Neural cell (in vitro differentiated cells): ENCODE results near the gene MTHFD1L. TPM values are rescaled to one million over a fixed set of nuclear protein-coding genes. Genes with fewer than 3 reads are reported as not detected.

Source experiments
- H2AFZ ChIP-seq: fragments of 200-600, 300-800 bp; sonication (generic), shearing (Covaris generic); 2 replicates; pipeline ENCODE4 v1.6.0; 2014; ENCODE audit warnings: low read depth, mild to moderate bottlenecking, antibody characterized with exemption, low read length, moderate library complexity
- H3F3A ChIP-seq: fragments of 200-600 bp; shearing (Covaris generic); 2 replicates; pipeline ENCODE4 v1.6.1; 2016; ENCODE audit warnings: mild to moderate bottlenecking, moderate library complexity, mixed read lengths, antibody characterized with exemption, low read length; ENCODE audit not compliant: insufficient read depth, poor library complexity, severe bottlenecking
- H3K27ac ChIP-seq: fragments of 200-600, 300-800 bp; sonication (generic), shearing (Covaris generic); 2 replicates; pipeline ENCODE4 v1.5.1; 2014; ENCODE audit warnings: mild to moderate bottlenecking, low read length, moderate library complexity
- H3K27me3 ChIP-seq: fragments of 300-800, 200-600 bp; sonication (generic), shearing (Covaris generic); 2 replicates; pipeline ENCODE4 v1.6.0; 2014; ENCODE audit warnings: mild to moderate bottlenecking, low read depth, low read length, moderate library complexity; ENCODE audit not compliant: insufficient read depth
- H3K36me3 ChIP-seq: fragments of 300-800, 200-600 bp; sonication (generic), shearing (Covaris generic); 2 replicates; pipeline ENCODE4 v1.5.1; 2014; ENCODE audit warnings: mild to moderate bottlenecking, antibody characterized with exemption, low read length, moderate library complexity; ENCODE audit not compliant: insufficient read depth
- H3K4me2 ChIP-seq: fragments of 300-800, 200-600 bp; sonication (generic), shearing (Covaris generic); 2 replicates; pipeline ENCODE4 v1.6.0; 2014; ENCODE audit warnings: mild to moderate bottlenecking, low read length
- H3K4me3 ChIP-seq: fragments of 300-800, 200-600 bp; sonication (generic), shearing (Covaris generic); 2 replicates; pipeline ENCODE4 v1.5.1; 2014; ENCODE audit warnings: mild to moderate bottlenecking, low read length, moderate library complexity
- H3K79me2 ChIP-seq: fragments of 200-600 bp; shearing (Covaris generic); replicated peaks from 2 replicates; pipeline ENCODE4 v1.6.0; 2014; ENCODE audit warnings: mild to moderate bottlenecking, low read length, moderate library complexity; ENCODE audit not compliant: insufficient read depth
- H3K9ac ChIP-seq: fragments of 300-800, 200-600 bp; sonication (generic), shearing (Covaris generic); 2 replicates; pipeline ENCODE4 v1.6.1; 2016; ENCODE audit warnings: mild to moderate bottlenecking, low read length, mixed read lengths
- H3K9me2 ChIP-seq: fragments of 200-600 bp; shearing (Covaris generic); 2 replicates; pipeline ENCODE4 v1.6.1; 2016; ENCODE audit warnings: mild to moderate bottlenecking, low read length, mixed read lengths; ENCODE audit not compliant: insufficient read depth
- H3K9me3 ChIP-seq: fragments of 200-600, 300-800 bp; sonication (generic), shearing (Covaris generic); 2 replicates; pipeline ENCODE4 v1.6.1; 2016; ENCODE audit warnings: mild to moderate bottlenecking, mixed run types, low read length, moderate library complexity, mixed read lengths
- H4K20me1 ChIP-seq: fragments of 200-600 bp; shearing (Covaris generic); 2 replicates; pipeline ENCODE4 v1.6.1; 2016; ENCODE audit warnings: mild to moderate bottlenecking, mixed run types; ENCODE audit not compliant: insufficient read depth
- CTCF ChIP-seq: fragments of 450-650 bp; IDR thresholded peaks from 2 replicates; pipeline ENCODE4 v1.5.1; 2014; ENCODE audit warnings: antibody characterized with exemption, mild to moderate bottlenecking, moderate library complexity; ENCODE audit not compliant: poor library complexity, severe bottlenecking
- EP300 ChIP-seq: fragments of 450-650 bp; conservative IDR thresholded peaks from 2 replicates; pipeline ENCODE4 v1.6.1; 2014; ENCODE audit warnings: antibody characterized with exemption, mild to moderate bottlenecking, moderate library complexity; ENCODE audit not compliant: poor library complexity, severe bottlenecking
- EZH2 ChIP-seq: fragments of 200-600, 300-800 bp; shearing (Covaris generic), sonication (generic); IDR thresholded peaks from 2 replicates; pipeline ENCODE4 v1.6.1; 2014; ENCODE audit warnings: antibody characterized with exemption, low read length, borderline replicate concordance, mild to moderate bottlenecking; ENCODE audit not compliant: insufficient read depth, poor library complexity, severe bottlenecking
- MXI1 ChIP-seq: fragments of 450-650 bp; conservative IDR thresholded peaks from 2 replicates; pipeline ENCODE4 v1.6.1; 2014; ENCODE audit warnings: antibody characterized with exemption, mild to moderate bottlenecking; ENCODE audit not compliant: poor library complexity, severe bottlenecking
- POLR2AphosphoS5 ChIP-seq: IDR thresholded peaks from 2 replicates; pipeline ENCODE4 v1.6.1; 2012
- RAD21 ChIP-seq: fragments of 450-650 bp; conservative IDR thresholded peaks from 2 replicates; pipeline ENCODE4 v1.6.1; 2014; ENCODE audit warnings: antibody characterized with exemption, mild to moderate bottlenecking, moderate library complexity
- SMC3 ChIP-seq: fragments of 450-650 bp; conservative IDR thresholded peaks from 2 replicates; pipeline ENCODE4 v1.6.1; 2014; ENCODE audit warnings: antibody characterized with exemption, mild to moderate bottlenecking, moderate library complexity; ENCODE audit not compliant: poor library complexity
- TAF1 ChIP-seq: IDR thresholded peaks from 2 replicates; pipeline ENCODE4 v1.6.1; 2012; ENCODE audit warnings: low read depth
- polyA plus RNA-seq: library from polyadenylated mRNA; depleted of rRNA; stranded (reverse); fragments of >200 nt; gene quantifications from 2 replicates; pipeline ENCODE4 v1.2.3, GENCODE V29; 2014
- TF ChIP-seq, protein P1 (sequence below): IDR thresholded peaks from 2 replicates; pipeline ENCODE4 v1.6.1; 2012; ENCODE audit warnings: borderline replicate concordance

MTHFD1L gene
- polyA plus RNA-seq, 1 donor from 2014 or later = 6.3 TPM

DNA sequence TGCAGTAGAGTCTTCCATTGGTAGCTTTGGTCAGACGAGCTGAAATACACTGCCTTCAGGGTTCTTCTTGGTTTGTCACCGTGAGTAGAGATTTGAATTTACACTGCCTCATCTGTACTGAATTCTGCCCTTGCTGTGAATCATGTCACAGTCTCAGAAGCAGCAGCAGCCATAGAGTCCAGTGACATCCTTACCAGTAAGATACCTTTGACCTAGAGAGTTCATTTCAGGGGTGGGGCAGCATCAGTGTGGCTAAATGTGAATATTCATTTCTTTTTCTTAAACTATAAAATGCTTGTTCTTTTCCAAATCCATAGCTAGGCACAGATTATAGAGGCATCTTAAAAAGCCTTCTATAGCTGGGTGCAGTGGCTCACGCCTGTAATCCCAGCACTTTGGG lies 223.5 kb downstream of the MTHFD1L start:
- H4K20me1 ChIP-seq = no peaks in the 10 kb centered on the region
- TF ChIP-seq TAF1 (no peak), MXI1 (no peak), EZH2 (no peak), POLR2AphosphoS5 (no peak), EP300 (no peak), SMC3 (no peak), RAD21 (no peak), CTCF (no peak)
- TF ChIP-seq, protein P1, sequence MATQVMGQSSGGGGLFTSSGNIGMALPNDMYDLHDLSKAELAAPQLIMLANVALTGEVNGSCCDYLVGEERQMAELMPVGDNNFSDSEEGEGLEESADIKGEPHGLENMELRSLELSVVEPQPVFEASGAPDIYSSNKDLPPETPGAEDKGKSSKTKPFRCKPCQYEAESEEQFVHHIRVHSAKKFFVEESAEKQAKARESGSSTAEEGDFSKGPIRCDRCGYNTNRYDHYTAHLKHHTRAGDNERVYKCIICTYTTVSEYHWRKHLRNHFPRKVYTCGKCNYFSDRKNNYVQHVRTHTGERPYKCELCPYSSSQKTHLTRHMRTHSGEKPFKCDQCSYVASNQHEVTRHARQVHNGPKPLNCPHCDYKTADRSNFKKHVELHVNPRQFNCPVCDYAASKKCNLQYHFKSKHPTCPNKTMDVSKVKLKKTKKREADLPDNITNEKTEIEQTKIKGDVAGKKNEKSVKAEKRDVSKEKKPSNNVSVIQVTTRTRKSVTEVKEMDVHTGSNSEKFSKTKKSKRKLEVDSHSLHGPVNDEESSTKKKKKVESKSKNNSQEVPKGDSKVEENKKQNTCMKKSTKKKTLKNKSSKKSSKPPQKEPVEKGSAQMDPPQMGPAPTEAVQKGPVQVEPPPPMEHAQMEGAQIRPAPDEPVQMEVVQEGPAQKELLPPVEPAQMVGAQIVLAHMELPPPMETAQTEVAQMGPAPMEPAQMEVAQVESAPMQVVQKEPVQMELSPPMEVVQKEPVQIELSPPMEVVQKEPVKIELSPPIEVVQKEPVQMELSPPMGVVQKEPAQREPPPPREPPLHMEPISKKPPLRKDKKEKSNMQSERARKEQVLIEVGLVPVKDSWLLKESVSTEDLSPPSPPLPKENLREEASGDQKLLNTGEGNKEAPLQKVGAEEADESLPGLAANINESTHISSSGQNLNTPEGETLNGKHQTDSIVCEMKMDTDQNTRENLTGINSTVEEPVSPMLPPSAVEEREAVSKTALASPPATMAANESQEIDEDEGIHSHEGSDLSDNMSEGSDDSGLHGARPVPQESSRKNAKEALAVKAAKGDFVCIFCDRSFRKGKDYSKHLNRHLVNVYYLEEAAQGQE = no peak
- no peaks in the 10 kb centered on the region for H3K79me2 ChIP-seq
- H3K4me3 ChIP-seq = no peak overlapping the region
- no peak overlapping the region for H3K9ac ChIP-seq
- no peaks in the 10 kb centered on the region for H3K36me3 ChIP-seq
- H3K4me2 ChIP-seq = no peak overlapping the region
- no peaks in the 10 kb centered on the region for H3F3A ChIP-seq
- no peak overlapping the region for H2AFZ ChIP-seq
- no peaks in the 10 kb centered on the region for H3K9me2 ChIP-seq
- no peaks in the 10 kb centered on the region for H3K27me3 ChIP-seq
- H3K9me3 ChIP-seq = no peaks in the 10 kb centered on the region
- H3K27ac ChIP-seq = no peak overlapping the region

DNA sequence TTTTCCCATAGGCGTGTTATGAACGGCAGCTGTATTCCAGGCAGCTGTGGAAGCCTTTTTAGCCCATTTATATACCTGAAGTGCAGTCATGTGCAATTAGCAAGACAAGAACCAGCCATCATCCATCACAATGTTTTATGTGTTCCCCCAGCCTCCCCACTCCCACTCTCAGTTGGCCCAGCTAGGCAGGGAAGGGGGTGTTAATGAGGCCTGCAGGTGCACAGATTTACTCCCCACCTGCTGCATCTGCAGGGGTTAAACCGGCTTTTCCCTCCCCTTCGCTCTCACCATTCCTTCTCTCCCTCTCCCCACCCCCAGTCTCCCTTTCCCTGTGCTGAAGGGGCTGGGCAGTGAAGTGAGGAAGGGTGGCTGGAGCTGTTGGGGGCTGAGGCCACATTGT lies 224.5 kb downstream of the MTHFD1L start:
- H3K9me3 ChIP-seq = no peaks in the 10 kb centered on the region
- no peak overlapping the region for H3K27ac ChIP-seq
- no peak overlapping the region for H3K9ac ChIP-seq
- no peak overlapping the region for H3K4me3 ChIP-seq
- no peak overlapping the region for H2AFZ ChIP-seq
- H3K9me2 ChIP-seq = no peaks in the 10 kb centered on the region
- no peaks in the 10 kb centered on the region for H3K79me2 ChIP-seq
- H3F3A ChIP-seq = no peaks in the 10 kb centered on the region
- H3K4me2 ChIP-seq = no peak overlapping the region
- H3K27me3 ChIP-seq = no peaks in the 10 kb centered on the region
- H3K36me3 ChIP-seq = no peaks in the 10 kb centered on the region
- TF ChIP-seq, protein P1 = peak; percentile 29
- TF ChIP-seq EP300 = no peak
- H4K20me1 ChIP-seq = no peaks in the 10 kb centered on the region
